ENCODE measurements around the gene AKT1. TPM values are rescaled to one million over a fixed set of nuclear protein-coding genes. Genes with fewer than 3 reads are reported as not detected.
A peak's percentile ranks its signal among the peaks of the same experiment; 100 is the strongest.
"Not testable (repeated sequence)": the region's sequence is repeated elsewhere in the genome, so short reads cannot be mapped to it uniquely, and the experiment has no call there.

Gene AKT1
- total and polyA plus RNA-seq, 2 donors, result 56.2 to 90.9 TPM

GRCh38 chr14:104820669-104821228, 25.2 kb upstream of the AKT1 start:
- DNase-seq (ENCODE audit: low read depth in 6 of 9, low spot score in 9 of 9), result no peak

GRCh38 chr14:104819361-104819781, 23.8 kb upstream of the AKT1 start:
- Histone ChIP-seq H3K4me1 (ENCODE audit: control insufficient read depth in 2 of 2, insufficient read depth in 2 of 2, low read length in 2 of 2) (peaks cover 9 to 14% of the 10 kb centered on the region in 2 donors), H3K4me3 (ENCODE audit: low read length in 2 of 2) (no peak overlapping the region), H3K27me3 (ENCODE audit: control insufficient read depth in 2 of 2, insufficient read depth in 1 of 2, low read length in 1 of 2) (peaks cover 0 to under 1% of the 10 kb centered on the region in 2 donors), H3K27ac (ENCODE audit: low read depth in 1 of 2, low read length in 1 of 2) (no peak overlapping the region), H3K9me3 (ENCODE audit: control insufficient read depth in 2 of 2, insufficient read depth in 1 of 2, low read length in 1 of 2) (no peaks in the 10 kb centered on the region), H3K36me3 (ENCODE audit: control insufficient read depth in 2 of 2, insufficient read depth in 2 of 2, low read length in 1 of 2) (no peaks in the 10 kb centered on the region)
- DNase-seq (ENCODE audit: low read depth in 6 of 9, low spot score in 9 of 9), result no peak
- 95% methylated on average over 12 of the region's 12 CpGs for WGBS

More at GRCh38 chr14:104820669-104821228, 25.2 kb upstream of the AKT1 start:
- no peak overlapping the region for H3K4me3 ChIP-seq (ENCODE audit: low read length in 2 of 2)
- no peak overlapping the region for H3K27ac ChIP-seq (ENCODE audit: low read depth in 1 of 2, low read length in 1 of 2)
- peaks cover 5 to 14% of the 10 kb centered on the region in 2 donors for H3K27me3 ChIP-seq (ENCODE audit: control insufficient read depth in 2 of 2, insufficient read depth in 1 of 2, low read length in 1 of 2)
- H3K4me1 ChIP-seq (ENCODE audit: control insufficient read depth in 2 of 2, insufficient read depth in 2 of 2, low read length in 2 of 2), result peaks cover 5 to 10% of the 10 kb centered on the region in 2 donors
- no peaks in the 10 kb centered on the region for H3K36me3 ChIP-seq (ENCODE audit: control insufficient read depth in 2 of 2, insufficient read depth in 2 of 2, low read length in 1 of 2)
- H3K9me3 ChIP-seq (ENCODE audit: control insufficient read depth in 2 of 2, insufficient read depth in 1 of 2, low read length in 1 of 2), result peaks cover 0 to 8% of the 10 kb centered on the region in 2 donors
- WGBS, result 81% methylated on average over 22 of the region's 22 CpGs

GRCh38 chr14:104818714-104819161, 23.2 kb upstream of the AKT1 start:
- no peaks in the 10 kb centered on the region for H3K36me3 ChIP-seq (ENCODE audit: control insufficient read depth in 2 of 2, insufficient read depth in 2 of 2, low read length in 1 of 2)
- peaks cover 9 to 16% of the 10 kb centered on the region in 2 donors for H3K4me1 ChIP-seq (ENCODE audit: control insufficient read depth in 2 of 2, insufficient read depth in 2 of 2, low read length in 2 of 2)
- DNase-seq (ENCODE audit: low read depth in 6 of 9, low spot score in 9 of 9), result no peak
- no peaks in the 10 kb centered on the region for H3K27me3 ChIP-seq (ENCODE audit: control insufficient read depth in 2 of 2, insufficient read depth in 1 of 2, low read length in 1 of 2)
- H3K27ac ChIP-seq (ENCODE audit: low read depth in 1 of 2, low read length in 1 of 2), result no peak overlapping the region
- 96% methylated on average over 9 of the region's 9 CpGs for WGBS
- no peak overlapping the region for H3K4me3 ChIP-seq (ENCODE audit: low read length in 2 of 2)
- H3K9me3 ChIP-seq (ENCODE audit: control insufficient read depth in 2 of 2, insufficient read depth in 1 of 2, low read length in 1 of 2), result no peaks in the 10 kb centered on the region

- DNase-seq (ENCODE audit: low read depth in 6 of 9, low spot score in 9 of 9), result no peak
- Histone ChIP-seq H3K36me3 (ENCODE audit: control insufficient read depth in 2 of 2, insufficient read depth in 2 of 2, low read length in 1 of 2) (no peaks in the 10 kb centered on the region), H3K27ac (ENCODE audit: low read depth in 1 of 2, low read length in 1 of 2) (no peak overlapping the region)
Observed at GRCh38 chr14:104817930-104818713, 22.6 kb upstream of the AKT1 start.

GRCh38 chr14:104816616-104816884, 21.0 kb upstream of the AKT1 start:
- Histone ChIP-seq H3K4me1 (ENCODE audit: control insufficient read depth in 2 of 2, insufficient read depth in 2 of 2, low read length in 2 of 2) (peaks cover 9 to 16% of the 10 kb centered on the region in 2 donors), H3K27ac (ENCODE audit: low read depth in 1 of 2, low read length in 1 of 2) (peak overlapping the region; percentile 92 to 94), H3K9me3 (ENCODE audit: control insufficient read depth in 2 of 2, insufficient read depth in 1 of 2, low read length in 1 of 2) (no peaks in the 10 kb centered on the region), H3K36me3 (ENCODE audit: control insufficient read depth in 2 of 2, insufficient read depth in 2 of 2, low read length in 1 of 2) (no peaks in the 10 kb centered on the region), H3K27me3 (ENCODE audit: control insufficient read depth in 2 of 2, insufficient read depth in 1 of 2, low read length in 1 of 2) (no peaks in the 10 kb centered on the region), H3K4me3 (ENCODE audit: low read length in 2 of 2) (peak overlapping the region; percentile 91 to 99)
- WGBS, result 5% methylated on average over 8 of the region's 8 CpGs
- DNase-seq (ENCODE audit: low read depth in 6 of 9, low spot score in 9 of 9), result no peak

More at GRCh38 chr14:104817930-104818713, 22.6 kb upstream of the AKT1 start:
- Histone ChIP-seq H3K4me1 (ENCODE audit: control insufficient read depth in 2 of 2, insufficient read depth in 2 of 2, low read length in 2 of 2) (peaks cover 9 to 16% of the 10 kb centered on the region in 2 donors), H3K27me3 (ENCODE audit: control insufficient read depth in 2 of 2, insufficient read depth in 1 of 2, low read length in 1 of 2) (no peaks in the 10 kb centered on the region), H3K4me3 (ENCODE audit: low read length in 2 of 2) (no peak overlapping the region), H3K9me3 (ENCODE audit: control insufficient read depth in 2 of 2, insufficient read depth in 1 of 2, low read length in 1 of 2) (no peaks in the 10 kb centered on the region)
- WGBS, result 96% methylated on average over 8 of the region's 8 CpGs

GRCh38 chr14:104814701-104815100, 19.2 kb upstream of the AKT1 start:
- H3K9me3 ChIP-seq (ENCODE audit: control insufficient read depth in 2 of 2, insufficient read depth in 1 of 2, low read length in 1 of 2); DNase-seq (ENCODE audit: low read depth in 6 of 9, low spot score in 9 of 9); H3K27ac ChIP-seq (ENCODE audit: low read depth in 1 of 2, low read length in 1 of 2); H3K27me3 ChIP-seq (ENCODE audit: control insufficient read depth in 2 of 2, insufficient read depth in 1 of 2, low read length in 1 of 2); H3K36me3 ChIP-seq (ENCODE audit: control insufficient read depth in 2 of 2, insufficient read depth in 2 of 2, low read length in 1 of 2): not testable (repeated sequence)
- 94% methylated on average over 15 of the region's 15 CpGs for WGBS
- Histone ChIP-seq H3K4me3 (ENCODE audit: low read length in 2 of 2) (peak overlapping the region in 1 of 2 donors; percentile 91), H3K4me1 (ENCODE audit: control insufficient read depth in 2 of 2, insufficient read depth in 2 of 2, low read length in 2 of 2) (peaks cover 9 to 16% of the 10 kb centered on the region in 2 donors)

GRCh38 chr14:104813286-104813685, 17.7 kb upstream of the AKT1 start:
- H3K9me3 ChIP-seq (ENCODE audit: control insufficient read depth in 2 of 2, insufficient read depth in 1 of 2, low read length in 1 of 2), result no peaks in the 10 kb centered on the region
- peaks cover 9 to 16% of the 10 kb centered on the region in 2 donors for H3K4me1 ChIP-seq (ENCODE audit: control insufficient read depth in 2 of 2, insufficient read depth in 2 of 2, low read length in 2 of 2)
- H3K36me3 ChIP-seq (ENCODE audit: control insufficient read depth in 2 of 2, insufficient read depth in 2 of 2, low read length in 1 of 2), result no peaks in the 10 kb centered on the region
- DNase-seq (ENCODE audit: low read depth in 6 of 9, low spot score in 9 of 9), result no peak
- WGBS, result 96% methylated on average over 7 of the region's 7 CpGs
- no peak overlapping the region for H3K27ac ChIP-seq (ENCODE audit: low read depth in 1 of 2, low read length in 1 of 2)
- H3K27me3 ChIP-seq (ENCODE audit: control insufficient read depth in 2 of 2, insufficient read depth in 1 of 2, low read length in 1 of 2), result no peaks in the 10 kb centered on the region
- H3K4me3 ChIP-seq (ENCODE audit: low read length in 2 of 2), result no peak overlapping the region

- H3K36me3 ChIP-seq (ENCODE audit: control insufficient read depth in 2 of 2, insufficient read depth in 2 of 2, low read length in 1 of 2), result no peaks in the 10 kb centered on the region
- peaks cover 4 to 9% of the 10 kb centered on the region in 2 donors for H3K4me1 ChIP-seq (ENCODE audit: control insufficient read depth in 2 of 2, insufficient read depth in 2 of 2, low read length in 2 of 2)
- no peak for DNase-seq (ENCODE audit: low read depth in 6 of 9, low spot score in 9 of 9)
- H3K4me3 ChIP-seq (ENCODE audit: low read length in 2 of 2), result no peak overlapping the region
- H3K27me3 ChIP-seq (ENCODE audit: control insufficient read depth in 2 of 2, insufficient read depth in 1 of 2, low read length in 1 of 2), result no peaks in the 10 kb centered on the region
- H3K9me3 ChIP-seq (ENCODE audit: control insufficient read depth in 2 of 2, insufficient read depth in 1 of 2, low read length in 1 of 2), result no peaks in the 10 kb centered on the region
- H3K27ac ChIP-seq (ENCODE audit: low read depth in 1 of 2, low read length in 1 of 2), result no peak overlapping the region
- 97% methylated on average over 11 of the region's 11 CpGs for WGBS
Observed at GRCh38 chr14:104810316-104810715, 14.8 kb upstream of the AKT1 start.

GRCh38 chr14:104808456-104808855, 12.9 kb upstream of the AKT1 start:
- 95% methylated on average over 6 of the region's 6 CpGs for WGBS

More at GRCh38 chr14:104808456-104808855, 12.9 kb upstream of the AKT1 start:
- no peaks in the 10 kb centered on the region for H3K36me3 ChIP-seq (ENCODE audit: control insufficient read depth in 2 of 2, insufficient read depth in 2 of 2, low read length in 1 of 2)
- H3K4me3 ChIP-seq (ENCODE audit: low read length in 2 of 2), result no peak overlapping the region
- DNase-seq (ENCODE audit: low read depth in 6 of 9, low spot score in 9 of 9), result no peak
- H3K4me1 ChIP-seq (ENCODE audit: control insufficient read depth in 2 of 2, insufficient read depth in 2 of 2, low read length in 2 of 2), result no peaks in the 10 kb centered on the region
- no peaks in the 10 kb centered on the region for H3K9me3 ChIP-seq (ENCODE audit: control insufficient read depth in 2 of 2, insufficient read depth in 1 of 2, low read length in 1 of 2)
- H3K27ac ChIP-seq (ENCODE audit: low read depth in 1 of 2, low read length in 1 of 2), result no peak overlapping the region
- no peaks in the 10 kb centered on the region for H3K27me3 ChIP-seq (ENCODE audit: control insufficient read depth in 2 of 2, insufficient read depth in 1 of 2, low read length in 1 of 2)

Measured in thymus (tissue), 11 donors.